HCT116 (cell line): ENCODE data around the gene ACRBP.

Source experiments
- CEBPB ChIP-seq: IDR thresholded peaks from 2 replicates; pipeline ENCODE4 v1.6.1; 2012; ENCODE audit warnings: low read depth
- EZH2 ChIP-seq: fragments of 200-600 bp; sonication (generic); IDR thresholded peaks from 2 replicates; pipeline ENCODE4 v1.6.1; 2017; ENCODE audit warnings: antibody characterized with exemption, mixed run types
- SRF ChIP-seq: IDR thresholded peaks from 2 replicates; pipeline ENCODE4 v1.6.1; 2012; ENCODE audit warnings: low read depth
- TF ChIP-seq, protein P1 (sequence below), 3 experiments: fragments of 200-600 bp in 1 of 3; sonication (generic) in 1 of 3; IDR thresholded peaks in 2 of 3; conservative IDR thresholded peaks in 1 of 3; 2 replicates each; pipeline ENCODE4 v1.5.1; 2012 to 2017; ENCODE audit warnings: low read depth in 2 of 3, low read length in 2 of 3, antibody characterized with exemption in 1 of 3, borderline replicate concordance in 1 of 3, control low read depth in 1 of 3, mild to moderate bottlenecking in 1 of 3, mixed read lengths in 1 of 3, mixed run types in 1 of 3, moderate library complexity in 1 of 3; ENCODE audit not compliant: insufficient read depth in 1 of 3
- TF ChIP-seq, protein P2 (sequence below): IDR thresholded peaks from 2 replicates; pipeline ENCODE4 v1.6.1; 2012; ENCODE audit warnings: low read depth

DNA sequence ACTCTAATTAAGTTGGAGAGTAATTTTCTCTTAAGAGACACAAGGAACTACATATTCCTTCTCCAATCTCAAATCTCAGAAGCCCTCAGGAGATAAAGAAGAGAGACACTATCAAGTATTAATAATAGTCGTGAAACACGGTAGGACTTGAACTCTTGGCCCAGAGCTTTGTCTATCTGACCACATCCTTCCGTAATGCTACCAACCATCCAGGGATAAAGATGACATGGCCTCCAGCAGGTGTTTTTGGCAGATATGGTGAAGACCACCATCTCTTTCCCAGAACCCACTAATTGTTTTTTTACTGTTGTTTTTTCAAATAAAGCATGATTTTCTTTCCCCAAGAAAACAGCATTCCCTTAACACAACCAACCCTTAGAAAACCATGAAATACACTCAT, 38.6 kb upstream of the ACRBP start:
- TF ChIP-seq EZH2 (no peak), SRF (no peak), CEBPB (no peak)
- TF ChIP-seq, protein P1, sequence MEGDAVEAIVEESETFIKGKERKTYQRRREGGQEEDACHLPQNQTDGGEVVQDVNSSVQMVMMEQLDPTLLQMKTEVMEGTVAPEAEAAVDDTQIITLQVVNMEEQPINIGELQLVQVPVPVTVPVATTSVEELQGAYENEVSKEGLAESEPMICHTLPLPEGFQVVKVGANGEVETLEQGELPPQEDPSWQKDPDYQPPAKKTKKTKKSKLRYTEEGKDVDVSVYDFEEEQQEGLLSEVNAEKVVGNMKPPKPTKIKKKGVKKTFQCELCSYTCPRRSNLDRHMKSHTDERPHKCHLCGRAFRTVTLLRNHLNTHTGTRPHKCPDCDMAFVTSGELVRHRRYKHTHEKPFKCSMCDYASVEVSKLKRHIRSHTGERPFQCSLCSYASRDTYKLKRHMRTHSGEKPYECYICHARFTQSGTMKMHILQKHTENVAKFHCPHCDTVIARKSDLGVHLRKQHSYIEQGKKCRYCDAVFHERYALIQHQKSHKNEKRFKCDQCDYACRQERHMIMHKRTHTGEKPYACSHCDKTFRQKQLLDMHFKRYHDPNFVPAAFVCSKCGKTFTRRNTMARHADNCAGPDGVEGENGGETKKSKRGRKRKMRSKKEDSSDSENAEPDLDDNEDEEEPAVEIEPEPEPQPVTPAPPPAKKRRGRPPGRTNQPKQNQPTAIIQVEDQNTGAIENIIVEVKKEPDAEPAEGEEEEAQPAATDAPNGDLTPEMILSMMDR (IDR thresholded peaks at IDR 0.05 in 2 of 3, conservative IDR thresholded peaks at IDR 0.05 in 1 of 3; ENCODE audit: borderline replicate concordance in 1 of 3, insufficient read depth in 1 of 3, low read depth in 2 of 3, low read length in 2 of 3) = no peak
- TF ChIP-seq, protein P2, sequence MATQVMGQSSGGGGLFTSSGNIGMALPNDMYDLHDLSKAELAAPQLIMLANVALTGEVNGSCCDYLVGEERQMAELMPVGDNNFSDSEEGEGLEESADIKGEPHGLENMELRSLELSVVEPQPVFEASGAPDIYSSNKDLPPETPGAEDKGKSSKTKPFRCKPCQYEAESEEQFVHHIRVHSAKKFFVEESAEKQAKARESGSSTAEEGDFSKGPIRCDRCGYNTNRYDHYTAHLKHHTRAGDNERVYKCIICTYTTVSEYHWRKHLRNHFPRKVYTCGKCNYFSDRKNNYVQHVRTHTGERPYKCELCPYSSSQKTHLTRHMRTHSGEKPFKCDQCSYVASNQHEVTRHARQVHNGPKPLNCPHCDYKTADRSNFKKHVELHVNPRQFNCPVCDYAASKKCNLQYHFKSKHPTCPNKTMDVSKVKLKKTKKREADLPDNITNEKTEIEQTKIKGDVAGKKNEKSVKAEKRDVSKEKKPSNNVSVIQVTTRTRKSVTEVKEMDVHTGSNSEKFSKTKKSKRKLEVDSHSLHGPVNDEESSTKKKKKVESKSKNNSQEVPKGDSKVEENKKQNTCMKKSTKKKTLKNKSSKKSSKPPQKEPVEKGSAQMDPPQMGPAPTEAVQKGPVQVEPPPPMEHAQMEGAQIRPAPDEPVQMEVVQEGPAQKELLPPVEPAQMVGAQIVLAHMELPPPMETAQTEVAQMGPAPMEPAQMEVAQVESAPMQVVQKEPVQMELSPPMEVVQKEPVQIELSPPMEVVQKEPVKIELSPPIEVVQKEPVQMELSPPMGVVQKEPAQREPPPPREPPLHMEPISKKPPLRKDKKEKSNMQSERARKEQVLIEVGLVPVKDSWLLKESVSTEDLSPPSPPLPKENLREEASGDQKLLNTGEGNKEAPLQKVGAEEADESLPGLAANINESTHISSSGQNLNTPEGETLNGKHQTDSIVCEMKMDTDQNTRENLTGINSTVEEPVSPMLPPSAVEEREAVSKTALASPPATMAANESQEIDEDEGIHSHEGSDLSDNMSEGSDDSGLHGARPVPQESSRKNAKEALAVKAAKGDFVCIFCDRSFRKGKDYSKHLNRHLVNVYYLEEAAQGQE = no peak
